HPDE6-E6E7 (cell line): Measurements from ENCODE around the gene PPP1CA.

Source experiments
- DNase-seq: peaks from one replicate; pipeline ENCODE4 v3.0.0; 2011; ENCODE audit warnings: missing footprints; ENCODE audit errors: extremely low spot score

The PPP1CA gene

DNA sequence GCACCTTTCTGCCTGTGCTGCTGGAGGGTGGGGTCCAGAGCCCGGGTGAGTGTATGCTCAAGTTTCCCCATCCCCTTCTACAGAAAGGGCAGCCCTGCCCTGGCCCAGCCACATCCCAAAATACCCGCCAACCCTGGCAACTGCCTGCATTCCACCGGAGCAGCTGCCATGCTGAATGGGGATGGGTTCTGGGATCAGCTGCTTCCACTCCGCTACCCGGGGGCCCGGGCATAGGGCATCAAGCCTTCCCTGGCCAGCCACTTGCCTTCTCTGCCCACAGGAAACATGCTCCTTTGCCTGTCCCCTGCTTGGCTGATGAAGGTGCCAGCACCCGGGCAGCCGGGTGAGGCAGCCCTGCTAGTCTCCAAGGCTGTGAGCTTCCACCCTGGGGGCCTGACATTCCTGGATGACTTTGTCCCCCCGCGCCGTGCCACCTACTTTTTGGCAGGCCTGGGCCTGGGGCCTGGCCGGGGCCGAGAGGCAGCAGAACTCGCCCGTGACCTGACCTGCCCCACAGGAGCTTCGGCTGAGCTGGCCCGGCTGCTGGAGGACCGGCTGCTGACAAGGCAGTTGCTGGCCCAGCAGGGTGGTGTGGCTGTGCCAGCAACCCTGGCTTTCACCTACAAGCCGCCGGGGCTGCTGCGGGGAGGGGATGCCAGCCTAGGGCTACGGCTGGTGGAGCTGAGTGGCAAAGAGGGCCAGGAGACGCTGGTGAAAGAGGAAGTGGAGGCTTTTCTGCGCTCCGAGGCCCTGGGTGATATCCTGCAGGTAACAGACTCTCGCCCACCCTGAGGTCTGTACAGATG lies 17.0 kb upstream of the PPP1CA start:
- DNase-seq: no peak

DNA sequence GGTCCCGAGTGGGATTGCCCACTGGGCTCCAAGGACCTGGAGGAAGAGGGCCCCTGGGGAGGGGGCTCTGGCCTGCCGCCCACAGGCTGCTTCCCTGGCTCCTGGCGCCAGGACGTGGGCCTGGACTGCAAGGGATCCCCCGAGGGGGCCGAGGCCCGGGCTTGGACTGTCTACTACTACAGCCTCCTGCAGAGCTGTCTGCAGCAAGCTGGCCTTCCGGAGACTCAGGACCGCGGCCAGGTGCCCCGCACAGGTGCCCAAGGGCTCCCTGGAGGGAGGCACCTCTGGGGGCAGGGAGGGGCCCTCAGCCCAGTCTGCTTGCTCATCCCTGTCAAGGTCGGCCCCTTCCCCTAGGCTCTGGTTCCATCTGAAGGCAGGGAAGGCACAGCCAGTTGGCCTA lies 15.8 kb upstream of the PPP1CA start:
- no peak for DNase-seq

DNA sequence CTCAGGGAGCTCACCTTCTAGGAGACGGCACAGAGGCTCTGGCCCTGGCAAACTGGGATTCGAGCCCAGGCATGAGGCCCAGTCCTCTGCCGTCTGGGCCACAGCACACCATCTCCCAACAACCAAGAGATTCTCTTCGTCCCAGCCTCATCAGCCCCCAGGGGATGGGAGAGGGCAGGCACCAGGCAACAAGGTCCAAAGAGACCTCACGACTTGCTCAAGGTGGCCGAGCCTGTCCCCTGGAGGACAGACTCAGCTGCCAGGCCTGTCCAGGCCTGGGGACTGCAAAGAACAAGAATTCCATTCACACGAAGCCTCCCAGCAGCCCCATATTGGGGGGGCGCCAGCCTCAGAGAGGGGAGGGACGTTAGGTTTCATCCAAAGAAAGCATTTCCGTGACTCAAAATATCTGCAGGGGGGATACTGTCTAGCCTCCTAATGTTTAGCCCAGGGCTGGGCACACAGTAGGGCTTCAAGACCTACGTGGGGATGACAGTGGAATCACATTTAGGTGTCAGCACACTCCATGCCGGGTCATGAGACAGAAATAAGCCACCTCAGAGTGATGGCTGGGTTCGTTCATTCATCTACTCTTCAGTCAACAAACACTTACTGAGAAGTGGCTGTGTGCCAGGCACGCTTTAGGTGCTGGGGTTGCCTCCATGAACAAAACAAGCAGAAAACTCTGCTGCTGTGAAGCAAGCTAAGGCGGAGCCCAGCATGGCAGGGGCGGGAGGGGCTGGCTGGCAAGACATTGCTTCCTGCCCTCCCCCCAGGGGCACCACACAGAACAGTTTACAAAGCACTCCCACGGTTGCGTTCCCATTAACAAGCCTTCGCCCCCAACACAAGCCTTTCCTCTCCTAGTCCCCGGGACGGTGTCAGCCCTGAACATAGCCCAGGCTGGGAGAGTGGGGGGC lies 15.0 kb upstream of the PPP1CA start:
- no peak for DNase-seq

DNA sequence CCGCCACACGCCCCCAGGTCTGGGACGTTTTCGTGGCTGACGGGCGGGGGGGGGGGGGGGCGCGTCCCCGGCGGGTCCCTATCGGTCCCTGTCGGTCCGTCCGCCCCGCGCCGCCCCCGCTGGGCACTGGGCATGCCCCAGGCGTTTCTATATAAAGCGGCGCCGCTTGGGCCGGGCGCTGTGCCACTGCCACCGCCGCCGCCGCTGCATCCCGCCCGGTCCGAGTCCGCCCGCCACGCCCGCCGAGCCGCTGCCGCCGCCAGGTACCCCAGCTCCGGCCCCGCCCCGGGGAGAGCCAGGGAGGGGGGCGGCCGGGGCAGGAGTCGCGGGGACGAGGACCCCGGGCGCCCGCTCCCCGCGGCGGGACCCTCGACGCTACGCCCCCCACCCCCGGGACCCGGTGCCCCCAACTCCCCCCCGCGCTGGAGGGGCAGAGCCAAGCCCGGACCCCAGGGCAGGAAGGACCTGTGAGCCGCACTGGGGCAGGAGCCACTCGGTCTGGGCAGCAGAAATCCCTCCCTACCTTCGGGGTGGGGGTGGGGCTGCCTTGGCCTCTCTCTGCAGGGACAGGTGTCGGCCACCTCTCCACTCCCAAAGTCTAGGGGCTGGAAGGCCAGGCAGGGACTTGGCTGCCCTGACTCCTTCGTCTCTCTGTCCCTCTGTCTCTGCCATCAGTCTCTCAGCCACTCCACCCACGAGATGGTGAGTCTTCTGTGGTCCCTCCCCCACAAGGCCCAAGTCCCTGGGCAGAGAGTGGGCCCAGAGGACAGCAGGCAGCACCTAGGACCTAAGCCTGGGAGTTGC lies 14.0 kb upstream of the PPP1CA start, which contains the start of gene CARNS1:
Gene CARNS1, plus strand, starts transcription at position 178 of the 804 bp plus-strand sequence. Its CDS starts 522 bp downstream, at position 700.
- no peak for DNase-seq

DNA sequence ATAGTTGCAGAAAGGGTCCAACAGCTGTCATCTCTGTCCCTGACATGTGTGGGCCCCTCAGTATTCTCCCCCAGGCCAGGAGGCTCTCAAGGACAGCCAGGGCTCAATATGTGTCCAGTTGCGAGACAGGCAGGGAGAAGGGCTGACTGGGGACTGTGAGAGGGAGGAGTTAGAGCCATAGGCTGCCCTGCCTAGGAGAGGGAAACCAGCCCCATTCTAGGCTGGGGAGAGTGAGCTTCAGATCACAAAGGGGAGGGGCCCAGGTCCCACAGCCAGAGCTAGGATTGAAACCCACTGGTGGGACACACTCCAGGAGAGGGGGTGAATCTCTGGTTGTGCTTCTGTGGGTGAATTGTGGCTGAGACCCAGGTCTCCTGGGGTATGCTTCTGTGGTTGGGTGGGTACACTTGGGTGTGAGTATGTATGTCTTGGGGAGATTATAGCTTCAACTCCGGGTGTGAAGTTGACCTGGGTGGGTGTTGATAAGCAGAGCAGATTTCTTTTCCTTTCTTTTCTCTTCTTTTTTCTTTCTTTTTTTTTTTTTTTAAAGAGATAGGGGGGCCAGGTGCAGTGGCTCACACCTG lies 11.7 kb upstream of the PPP1CA start:
- no peak for DNase-seq

DNA sequence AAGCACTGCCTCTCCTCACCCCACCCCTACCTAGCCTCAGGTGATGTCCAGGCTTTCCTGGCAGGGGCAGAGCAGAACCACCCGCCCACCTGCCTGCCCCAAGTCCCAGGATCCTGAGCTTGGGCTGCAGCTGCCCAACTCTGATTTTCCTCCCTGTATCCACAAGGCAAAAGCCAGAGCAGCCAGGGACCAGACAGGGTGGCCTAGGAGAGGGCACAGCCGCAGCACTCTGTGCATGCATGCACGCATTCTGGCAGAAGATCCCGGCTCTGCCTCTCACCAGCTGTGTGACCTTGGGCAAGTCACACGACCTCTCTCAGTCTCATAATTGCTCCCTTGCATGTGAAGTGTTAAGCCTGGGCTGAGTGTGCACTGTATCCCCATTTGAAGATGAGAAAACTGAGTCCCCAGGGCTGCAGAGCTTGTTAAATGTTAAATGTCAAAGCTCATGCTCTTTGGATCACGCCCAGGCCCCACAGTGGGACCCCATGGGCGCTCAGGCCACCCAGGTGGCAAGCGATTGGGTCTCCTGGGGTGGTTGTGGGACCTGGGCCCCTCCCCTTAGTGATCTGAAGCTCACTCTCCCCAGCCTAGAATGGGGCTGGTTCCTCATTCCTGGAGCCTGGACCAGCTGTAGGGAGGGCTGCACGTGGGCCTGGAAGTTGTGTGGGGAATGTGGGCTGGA lies 11.0 kb upstream of the PPP1CA start:
- no peak for DNase-seq

DNA sequence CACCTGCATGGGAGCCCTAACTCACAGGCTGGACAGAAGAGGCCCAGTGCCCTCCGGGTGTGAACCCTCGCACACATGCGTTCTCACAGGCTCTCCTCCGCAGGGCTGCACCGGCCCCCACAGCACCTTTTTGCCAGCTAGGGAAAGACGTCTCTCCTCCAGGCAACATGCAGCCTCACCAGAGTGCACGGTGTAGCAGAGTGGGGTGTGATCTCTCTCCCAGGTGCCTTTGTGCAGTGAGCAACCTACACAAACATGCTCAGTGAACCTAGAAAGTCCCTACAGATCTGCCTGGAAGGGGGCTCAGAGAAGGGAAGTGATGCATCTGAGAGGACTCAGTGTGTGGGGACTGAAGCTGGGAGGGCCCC lies 10.1 kb upstream of the PPP1CA start:
- DNase-seq: no peak

DNA sequence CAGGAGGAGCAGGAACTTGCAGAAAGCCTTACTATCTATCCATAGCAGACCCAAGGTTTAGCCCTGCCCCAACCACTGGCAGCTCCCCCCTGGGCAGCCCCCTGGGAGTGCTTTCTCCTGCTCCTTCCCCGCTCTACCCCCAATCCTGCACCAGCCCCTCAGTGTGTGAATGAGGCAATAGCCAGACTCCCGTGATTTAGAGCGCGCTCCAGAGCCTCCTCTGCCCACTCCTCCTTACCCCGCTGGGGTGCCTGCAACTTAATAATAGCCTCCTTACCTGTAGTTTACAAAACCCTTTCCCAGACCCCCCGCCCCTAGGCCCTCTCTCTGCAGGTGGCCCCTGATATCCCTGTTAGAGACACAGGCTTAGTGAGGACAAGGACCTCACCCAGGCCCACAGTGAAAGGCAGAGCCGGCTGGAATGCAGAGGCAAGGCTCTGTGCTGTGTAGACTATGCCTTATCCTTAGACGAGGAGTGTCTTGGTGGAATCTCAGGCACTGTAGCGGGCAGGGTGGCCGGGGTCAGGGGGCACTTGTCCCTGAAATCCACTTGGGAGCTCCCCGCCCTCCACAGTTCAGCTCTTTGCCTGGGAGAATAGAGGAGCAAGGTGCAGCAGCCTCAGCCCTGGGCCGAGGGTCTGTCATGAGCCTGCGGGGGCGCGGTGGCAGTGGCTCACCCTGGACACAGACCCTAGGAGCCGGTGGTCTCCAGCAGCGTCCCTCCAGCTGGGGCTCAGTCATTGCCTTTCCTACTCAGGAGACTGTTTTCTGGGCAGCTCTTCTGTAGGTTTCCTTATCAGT lies 9.5 kb upstream of the PPP1CA start:
- no peak for DNase-seq

DNA sequence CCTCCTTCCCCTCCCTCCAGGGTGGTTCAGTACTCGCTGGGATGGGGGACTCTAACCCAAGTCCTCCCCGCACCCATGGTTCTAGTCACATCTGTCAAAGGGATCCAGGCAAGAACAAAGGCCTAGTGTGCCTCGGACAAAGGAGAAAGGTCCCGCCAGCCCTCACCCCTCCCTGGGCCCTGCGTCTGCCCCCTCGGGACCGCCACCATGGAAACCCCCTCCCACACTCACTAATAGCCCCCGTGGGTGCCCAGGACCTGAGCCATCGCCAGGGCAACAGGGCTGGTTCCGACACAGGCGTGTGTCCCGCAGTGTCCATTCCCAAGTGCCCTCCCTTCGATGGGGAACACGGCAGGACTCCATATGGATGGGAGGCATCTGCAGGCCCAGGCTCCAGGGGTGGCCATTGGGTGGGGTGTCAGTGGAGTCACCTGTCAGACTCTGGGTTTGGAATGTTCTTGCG lies 8.7 kb upstream of the PPP1CA start:
- DNase-seq: no peak

DNA sequence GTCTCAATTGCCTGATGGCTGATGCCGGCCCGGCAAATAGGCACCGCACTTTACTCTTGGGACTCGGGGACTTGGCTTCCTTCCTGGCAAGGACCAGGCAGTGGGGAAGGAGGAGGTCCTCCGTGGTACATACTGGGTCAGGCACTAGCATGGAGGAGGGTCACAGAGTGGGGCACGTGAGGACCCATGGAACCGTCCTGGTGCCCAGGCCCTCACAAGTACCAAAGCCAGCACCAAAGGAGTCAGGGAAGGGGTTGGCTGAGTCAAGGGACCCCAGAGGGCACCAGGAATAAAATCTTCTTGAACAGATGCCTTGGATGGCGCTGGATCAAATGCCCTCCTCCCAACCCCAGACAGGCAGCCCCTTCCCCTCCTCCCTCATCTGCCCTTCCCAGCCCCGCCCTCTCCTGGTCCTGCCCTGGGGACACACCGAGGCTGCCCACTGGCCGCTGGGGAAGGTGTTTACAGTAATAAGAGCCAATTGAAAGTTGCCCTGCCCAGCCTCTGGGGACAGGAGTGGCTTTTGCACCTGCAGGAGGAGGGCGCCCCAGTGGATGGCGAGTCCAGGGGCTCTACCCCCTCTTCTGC lies 8.2 kb upstream of the PPP1CA start:
- DNase-seq: no peak

DNA sequence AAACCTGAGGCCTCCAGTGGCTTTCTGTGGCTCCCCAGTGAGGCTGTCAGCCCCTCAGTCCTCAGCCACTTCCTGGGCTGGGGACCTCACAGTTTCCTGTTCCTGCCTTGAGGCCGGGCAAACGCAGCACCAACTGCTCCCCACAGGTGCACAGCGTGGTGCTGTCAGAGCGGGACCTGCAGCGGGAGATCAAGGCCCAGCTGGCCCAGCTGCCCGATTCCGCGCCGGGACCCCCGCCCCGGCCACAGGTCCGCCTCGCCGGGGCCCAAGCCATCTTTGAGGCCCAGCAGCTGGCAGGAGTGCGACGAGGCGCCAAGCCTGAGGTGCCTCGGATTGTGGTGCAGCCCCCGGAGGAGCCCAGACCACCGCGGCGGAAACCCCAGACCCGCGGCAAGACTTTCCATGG lies 7.6 kb upstream of the PPP1CA start:
- no peak for DNase-seq

DNA sequence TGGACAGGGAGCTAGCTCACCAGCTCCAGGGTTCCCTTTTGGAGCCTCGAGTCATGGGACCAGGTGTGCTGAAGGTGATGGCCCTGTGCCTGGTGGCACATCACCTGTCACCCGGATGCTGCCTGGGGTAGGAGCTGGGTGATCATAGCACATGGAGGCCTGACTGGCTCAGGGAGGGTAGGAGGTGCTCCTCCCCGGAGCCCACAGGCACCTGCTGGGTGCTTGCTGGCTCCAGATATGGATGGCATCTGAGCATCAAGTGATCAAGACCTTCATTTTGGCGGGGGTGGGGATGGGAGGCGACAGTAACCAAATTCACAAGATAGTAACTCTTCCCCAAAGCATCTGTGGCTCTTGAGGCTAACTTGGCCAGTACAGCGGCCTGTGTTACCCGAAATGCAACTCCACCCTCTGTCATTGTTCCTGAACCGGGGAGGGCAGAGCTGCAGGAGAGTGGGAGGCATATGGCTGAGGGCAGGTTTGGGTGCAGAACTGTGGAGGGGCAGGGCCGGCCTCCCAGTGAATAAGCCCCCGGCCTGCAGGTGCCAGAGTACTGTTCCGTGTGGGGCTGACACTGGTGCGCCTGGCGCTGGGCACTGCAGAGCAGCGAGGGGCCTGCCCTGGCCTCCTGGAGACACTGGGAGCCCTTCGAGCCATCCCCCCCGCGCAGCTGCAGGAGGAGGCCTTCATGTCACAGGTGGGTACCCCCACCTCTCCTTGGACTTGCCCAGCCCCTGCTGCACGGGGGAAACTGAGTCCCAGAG lies 7.0 kb upstream of the PPP1CA start:
- DNase-seq: no peak

DNA sequence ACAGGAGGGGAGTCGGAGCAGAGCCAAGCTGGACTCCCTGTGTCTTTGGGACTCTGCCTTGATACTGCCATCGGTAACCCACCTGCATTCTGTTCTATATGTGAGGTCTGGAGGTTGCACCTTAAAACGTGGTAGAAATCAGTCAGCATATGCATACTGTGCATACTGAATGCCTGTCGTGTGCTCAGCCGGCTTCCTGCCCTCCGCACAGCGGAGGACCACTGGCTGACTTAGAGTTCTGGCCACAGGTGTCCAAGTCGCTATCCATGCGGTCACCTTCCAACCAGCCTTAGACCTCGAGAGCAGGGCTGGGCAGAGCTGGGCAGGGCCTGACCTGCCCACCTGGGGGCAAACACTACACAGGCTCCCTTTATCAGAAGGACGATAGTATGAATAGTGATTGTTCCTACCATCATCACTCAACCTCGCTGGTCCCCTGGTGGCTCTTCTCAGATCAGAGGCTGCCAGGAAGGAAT lies 6.1 kb upstream of the PPP1CA start:
- no peak for DNase-seq

DNA sequence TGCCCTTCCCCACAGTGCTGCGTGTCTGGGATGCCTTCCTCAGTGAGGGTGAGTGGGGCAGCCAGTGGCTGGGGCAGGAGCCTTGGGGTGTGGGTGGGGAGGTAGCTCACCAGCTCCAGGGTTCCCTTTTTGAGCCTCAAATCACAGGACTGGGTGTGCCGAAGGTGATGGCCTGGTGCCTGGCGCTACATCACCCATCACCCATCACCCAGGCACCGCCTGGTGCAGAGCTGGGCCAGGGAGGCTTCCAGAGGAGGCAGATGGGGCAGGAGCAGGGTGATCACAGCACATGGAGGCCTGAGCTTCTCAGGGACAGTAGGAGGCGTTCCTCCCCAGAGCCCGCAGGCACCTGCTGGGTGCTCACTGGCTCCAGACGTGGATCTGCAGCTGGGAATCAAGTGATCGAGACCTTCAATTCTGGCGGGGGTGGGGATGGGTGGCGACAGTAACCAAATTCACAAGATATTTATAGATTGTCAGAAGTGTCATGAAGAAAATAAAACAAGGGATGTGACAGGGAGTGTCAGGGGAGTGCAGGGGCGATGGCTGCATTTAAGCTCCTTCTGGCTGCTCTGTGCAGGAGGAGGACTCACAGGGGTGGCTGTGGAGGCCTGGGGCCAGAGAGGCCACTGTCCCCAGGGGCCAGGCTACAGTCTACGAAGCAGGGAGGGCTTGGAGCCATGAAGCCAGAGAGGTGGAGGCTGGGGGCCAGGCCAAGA lies 5.5 kb upstream of the PPP1CA start:
- DNase-seq: no peak

DNA sequence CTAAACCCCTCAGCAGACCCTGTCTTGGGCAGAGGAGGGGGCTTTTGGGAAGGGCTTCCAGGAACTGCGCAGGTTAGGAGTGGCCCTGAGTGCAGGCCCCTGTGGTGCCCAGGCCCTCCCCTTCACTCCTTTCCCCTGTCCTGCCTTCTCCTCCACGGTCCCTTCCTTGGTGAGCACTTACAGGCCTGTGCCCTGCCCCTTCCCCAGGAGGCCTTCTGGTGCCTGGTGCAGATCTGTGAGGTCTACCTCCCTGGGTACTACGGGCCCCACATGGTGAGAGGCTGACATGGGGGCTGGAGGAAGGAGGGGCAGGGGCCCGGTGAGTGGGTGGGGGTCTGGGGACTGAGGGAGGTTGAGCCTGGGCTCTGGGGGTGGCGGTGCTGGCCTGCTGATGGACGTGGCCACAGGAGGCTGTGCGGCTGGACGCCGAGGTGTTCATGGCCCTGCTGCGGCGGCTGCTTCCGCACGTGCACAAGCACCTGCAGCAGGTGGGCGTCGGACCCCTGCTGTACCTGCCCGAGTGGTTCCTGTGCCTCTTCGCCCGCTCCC lies 4.8 kb upstream of the PPP1CA start:
- no peak for DNase-seq

DNA sequence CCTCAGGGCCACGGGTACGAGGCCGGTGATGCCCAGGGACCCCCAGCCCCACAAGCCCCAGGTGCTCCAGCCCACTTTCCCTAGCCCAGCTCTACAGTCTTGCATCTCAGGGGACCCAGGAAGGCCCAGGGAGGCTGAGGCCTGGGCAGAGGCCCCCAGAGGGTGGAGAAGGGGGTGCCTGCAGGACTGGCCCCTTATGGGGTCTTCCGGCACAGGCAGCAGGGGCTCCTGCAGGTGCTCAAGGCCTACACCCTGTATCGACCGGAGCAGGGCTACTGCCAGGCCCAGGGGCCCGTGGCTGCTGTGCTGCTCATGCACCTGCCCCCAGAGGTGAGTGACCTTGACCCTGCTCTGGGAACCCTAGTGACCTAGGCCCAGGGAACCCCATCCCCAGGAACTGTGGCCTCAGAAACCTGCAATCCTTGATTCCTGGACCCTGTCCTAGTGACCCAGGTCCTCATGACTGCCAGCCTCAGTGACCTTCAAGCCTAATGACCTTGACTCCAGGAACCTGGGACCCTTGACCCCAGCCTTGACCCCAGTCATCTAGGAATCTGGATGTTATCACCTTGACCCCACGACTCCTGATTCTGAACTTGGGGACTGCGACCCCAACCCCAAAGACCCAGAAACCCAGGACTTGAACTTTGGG lies 4.2 kb upstream of the PPP1CA start:
- DNase-seq: no peak

DNA sequence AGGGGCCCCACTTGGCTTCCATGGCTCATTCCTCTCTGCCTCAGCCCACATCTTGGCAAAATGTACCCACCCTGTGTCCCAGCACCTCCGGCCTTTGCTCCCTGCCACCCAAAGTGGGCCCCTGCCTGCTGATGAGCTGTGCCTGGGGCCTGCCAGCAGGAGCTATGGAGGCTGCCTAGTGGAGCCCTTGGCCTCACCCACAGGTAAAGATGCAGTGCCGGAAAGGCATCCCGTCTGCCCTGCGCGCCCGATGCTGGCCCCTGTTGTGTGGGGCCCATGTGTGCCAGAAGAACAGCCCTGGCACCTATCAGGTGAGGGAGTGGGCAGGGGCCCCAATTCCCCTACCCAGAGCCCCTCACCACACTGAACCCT lies 3.5 kb upstream of the PPP1CA start:
- no peak for DNase-seq
